HG03045 (cell line): Measurements from ENCODE around the gene SULT1C2.

Experiments
- ATAC-seq: cut with Tn5 transposase; IDR thresholded peaks from one replicate; pipeline ENCODE4 v1.9.1; 2021; ENCODE audit warnings: mild to moderate bottlenecking, moderate library complexity; ENCODE audit not compliant: unreplicated experiment

The SULT1C2 gene

DNA sequence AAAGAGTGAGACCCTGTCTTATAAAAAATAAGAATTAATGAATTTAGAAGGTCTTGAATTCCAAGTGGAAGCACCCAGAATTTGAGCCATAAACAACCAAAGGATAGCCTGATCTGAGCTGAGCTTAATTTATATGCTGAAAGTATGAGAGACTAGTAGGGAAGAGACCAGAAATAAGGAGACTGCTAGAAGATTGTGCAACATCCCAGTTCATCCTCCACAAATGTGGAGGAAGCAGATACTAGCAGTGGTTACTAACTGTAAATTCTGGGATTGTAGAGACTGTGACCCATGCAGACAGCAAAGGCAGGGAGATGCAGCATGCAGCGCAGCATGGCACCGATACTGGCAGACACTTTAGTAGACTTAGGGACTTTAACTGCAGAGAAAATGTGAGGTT, 1.5 kb upstream of the SULT1C2 start:
- ATAC-seq = no peak

DNA sequence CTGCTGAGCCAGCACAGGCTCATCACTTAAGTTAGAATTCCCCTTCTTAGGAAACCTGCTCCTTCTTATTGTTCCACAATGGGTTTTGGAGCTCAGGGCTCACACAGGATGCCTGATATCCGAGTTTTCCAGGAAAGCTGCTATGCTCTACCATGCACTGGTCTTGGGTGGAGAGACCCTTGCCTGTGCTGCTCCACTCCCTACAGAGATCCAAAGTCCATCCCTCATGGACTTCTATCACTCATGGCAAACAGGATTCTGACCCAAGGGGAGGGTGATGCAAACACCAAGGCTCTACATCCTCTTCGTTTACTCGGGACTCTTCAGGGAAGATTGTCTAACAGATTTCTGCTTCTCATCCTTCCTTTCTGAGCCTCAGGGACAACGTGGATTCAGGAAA, 5.2 kb downstream of the SULT1C2 start:
- no peak for ATAC-seq

DNA sequence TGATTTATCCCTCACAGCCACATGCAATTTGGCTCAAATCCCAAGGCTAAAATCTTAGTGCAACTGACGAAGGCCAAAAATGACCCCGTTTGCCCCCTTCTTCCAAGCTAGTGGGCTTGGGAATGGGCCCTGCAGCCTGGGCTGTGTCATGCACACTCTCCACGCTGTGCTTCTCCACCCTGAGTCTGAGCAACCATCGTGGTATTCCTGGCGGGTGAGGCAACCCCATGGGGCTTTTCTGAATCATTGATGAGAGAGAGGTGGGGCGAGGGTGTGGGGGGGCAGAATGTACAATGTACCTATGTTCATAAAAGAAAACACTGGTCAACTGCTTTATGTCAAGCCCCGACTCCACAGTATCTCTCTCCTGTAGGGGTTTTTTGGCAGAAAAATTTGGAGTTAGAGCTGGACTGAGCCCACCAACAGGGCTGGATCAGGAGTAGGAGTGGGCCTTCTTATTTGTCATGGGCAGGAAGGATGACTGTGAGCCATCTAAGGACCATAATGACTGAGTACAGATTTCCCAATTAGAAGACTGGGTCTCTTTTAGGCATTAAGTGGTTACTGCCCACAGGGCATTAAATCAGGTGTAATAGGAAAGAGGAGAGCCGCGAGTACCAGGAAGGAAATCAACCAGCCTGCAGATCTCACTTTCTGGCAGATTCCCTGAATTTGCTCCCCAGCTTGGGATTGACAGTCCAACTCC, 8.9 kb downstream of the SULT1C2 start:
- ATAC-seq = no peak

DNA sequence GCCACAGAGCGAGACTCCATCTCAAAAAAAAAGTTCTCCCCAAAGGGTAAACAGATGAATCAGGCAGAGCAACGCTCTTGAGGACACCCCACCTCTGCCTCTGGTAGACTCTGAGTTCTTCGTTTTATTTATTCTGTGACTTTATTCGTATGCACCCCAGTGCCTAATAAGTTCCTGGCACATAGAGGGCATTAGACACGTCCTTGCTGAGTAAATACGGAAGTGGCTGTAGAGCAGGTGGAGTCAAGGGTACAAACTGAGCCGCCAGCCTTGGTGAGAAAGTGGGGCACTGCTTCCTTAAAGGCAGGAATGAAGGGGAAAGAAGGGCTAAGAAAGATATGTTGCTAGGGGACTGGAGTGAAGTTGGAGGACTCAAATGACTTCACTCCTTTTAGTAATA, 12.9 kb downstream of the SULT1C2 start:
- no peak for ATAC-seq

DNA sequence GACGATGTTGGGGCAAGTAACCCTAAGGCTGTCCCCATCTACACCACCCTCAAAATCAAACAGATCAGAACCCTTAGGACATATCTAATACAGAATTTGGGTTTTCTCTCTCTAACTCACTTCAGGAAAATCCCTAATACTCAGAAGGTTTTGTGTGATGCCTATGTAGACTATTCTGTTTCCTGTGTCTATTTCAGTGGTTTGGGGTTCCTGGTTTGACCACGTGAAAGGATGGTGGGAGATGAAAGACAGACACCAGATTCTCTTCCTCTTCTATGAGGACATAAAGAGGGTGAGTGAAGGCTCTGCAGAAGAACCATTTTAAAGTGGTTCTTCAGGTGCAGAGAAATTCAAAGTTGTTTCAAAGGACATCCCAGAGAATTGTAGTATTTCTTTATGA, 16.3 kb downstream of the SULT1C2 start:
- ATAC-seq = no peak

DNA sequence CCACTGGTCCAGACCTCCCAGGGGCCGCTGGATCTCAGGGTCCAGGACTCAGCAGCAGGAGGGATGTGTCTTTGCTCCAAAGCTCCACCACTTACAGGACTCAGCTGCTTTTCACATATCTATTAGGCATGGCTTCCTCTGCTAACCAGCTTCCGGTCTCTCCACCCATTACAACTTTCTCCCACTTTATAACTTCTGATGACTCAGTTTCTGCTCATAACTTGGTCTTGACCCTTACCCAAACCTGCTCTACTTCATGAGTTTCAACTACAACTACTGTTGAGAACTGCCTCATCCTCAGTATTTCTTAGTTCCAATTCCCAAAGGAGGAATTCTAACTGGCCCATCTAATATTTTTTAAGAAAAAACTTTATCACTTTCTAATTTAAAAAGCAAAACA, 17.2 kb downstream of the SULT1C2 start:
- ATAC-seq = no peak

DNA sequence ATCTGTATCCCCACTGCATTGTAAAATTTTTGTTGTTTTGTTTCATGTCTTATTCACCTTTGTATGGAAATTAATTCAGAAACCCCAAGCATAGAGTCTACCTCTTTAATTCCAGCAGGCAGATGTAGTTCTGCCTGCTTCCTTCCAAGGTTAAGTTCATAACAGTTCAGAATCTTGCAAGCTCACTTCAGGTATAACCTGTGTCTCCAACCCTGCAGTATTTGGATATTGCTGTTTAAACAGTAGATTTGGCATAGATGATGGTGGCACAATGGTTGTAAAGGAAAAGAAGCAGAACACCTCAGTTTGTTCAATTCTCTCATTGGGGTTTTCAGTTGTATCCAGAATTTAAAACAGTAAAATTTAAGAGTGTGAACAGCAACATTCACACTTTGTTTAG, 21.2 kb downstream of the SULT1C2 start:
- no peak for ATAC-seq

DNA sequence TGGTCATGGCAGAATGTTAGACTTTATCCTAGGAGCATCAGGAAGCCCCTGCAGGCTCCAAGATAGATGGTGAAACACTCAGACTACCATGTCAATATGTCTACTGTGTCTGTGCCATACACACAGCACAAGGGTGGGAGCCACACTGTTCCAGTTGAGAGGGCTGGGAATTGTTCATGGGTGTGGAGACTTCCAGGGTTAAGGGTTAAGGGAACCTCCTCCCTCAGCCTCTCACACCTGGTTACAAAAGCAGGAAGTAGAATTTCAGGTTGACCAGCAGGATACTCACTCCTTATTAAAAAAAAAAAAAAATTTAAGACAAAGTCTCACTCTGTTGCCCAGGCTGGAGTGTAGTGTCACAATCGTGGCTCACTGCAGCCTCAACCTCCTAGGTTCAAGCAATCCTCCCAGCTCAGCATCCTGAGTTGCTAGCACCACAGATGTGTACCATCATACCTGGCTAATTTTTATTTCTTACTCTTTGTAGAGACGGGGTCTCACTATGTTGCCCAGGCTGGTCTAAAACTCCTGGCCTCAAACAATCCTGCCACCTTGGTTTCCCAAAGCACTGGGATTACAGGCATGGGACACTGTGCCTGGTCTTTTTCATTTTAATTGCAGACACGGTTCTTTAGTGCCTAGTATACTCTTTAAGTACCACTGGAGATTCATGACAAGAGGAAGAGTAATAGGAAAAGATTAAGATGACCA, 26.0 kb downstream of the SULT1C2 start:
- ATAC-seq = no peak

DNA sequence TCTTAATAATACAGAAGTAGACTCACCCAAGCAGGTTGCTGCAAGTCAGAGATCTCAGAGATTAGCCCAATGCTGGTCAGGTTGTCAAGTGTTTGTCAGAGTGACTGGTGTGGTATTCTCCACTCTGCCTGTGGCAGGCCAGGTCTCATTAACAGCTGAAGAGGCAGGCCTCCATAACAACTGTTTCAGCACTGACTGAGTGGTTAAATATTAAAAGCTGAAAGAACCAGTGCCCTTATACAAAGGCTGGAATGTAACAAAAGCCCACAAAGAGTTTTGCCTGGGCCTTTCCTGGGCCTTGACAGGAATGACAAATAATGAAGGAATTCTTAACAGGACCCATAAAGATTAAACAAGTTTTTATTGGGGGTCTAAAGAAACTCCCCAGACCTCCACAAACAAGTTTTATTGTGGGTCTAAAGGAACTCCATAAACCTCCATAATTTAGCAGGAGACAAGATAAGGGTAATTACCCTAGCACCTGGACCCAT, 26.8 kb downstream of the SULT1C2 start:
- ATAC-seq = no peak

DNA sequence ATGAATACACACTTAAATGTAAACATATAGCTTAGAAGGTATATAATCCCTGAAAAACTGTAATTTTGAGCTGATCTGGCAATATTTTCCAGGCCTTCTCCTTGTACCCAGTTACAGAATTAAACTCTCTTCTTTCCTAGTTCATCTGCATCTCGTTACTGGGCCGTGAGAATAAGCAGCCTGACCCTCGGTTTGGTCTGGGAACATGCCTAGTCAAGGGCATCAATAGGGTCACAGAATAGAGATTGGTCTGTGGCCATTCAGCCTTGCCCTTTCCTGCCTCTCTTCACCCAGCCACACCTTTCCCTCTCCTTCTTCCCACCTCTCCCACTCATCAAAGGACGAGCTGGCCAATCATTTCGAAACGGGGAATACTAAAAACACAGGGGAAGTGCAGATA, 27.3 kb downstream of the SULT1C2 start:
- ATAC-seq = no peak

DNA sequence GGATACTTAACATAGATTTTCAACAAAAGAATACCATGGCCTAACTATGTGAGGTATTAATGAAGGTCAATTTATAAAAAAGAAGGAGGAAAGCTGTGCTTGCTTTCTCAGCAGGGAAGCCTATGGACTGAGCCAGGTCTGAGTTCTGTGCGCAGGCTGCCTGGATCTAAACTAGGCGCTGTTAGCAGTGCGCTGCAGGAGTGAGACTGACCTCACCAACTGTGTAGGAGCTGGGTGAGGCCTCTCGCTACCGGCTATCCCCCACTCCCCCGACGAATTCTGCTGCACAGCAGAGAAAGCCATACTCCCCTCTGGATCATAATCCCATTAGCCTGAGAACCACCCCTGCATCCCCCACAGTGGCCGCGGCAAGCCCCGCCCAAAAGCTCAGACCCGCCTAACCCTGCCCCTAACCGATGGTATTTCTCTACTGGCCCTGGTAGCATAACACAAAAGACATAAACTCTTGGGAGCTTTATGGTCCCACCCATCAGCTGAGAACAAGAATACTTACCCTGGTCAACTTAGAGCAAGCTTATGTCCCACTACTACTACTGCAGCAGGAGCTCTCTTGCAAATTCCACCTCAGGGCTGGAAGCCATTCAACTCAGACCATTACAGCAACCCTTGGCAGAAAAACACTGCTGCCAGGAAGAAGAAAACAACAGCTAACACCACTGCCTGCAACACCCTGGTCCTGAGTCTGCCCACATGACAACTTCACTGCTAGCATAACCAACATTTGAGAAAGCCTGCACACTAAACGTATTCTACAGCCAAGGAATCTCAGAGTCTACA, 28.0 kb downstream of the SULT1C2 start:
- no peak for ATAC-seq

DNA sequence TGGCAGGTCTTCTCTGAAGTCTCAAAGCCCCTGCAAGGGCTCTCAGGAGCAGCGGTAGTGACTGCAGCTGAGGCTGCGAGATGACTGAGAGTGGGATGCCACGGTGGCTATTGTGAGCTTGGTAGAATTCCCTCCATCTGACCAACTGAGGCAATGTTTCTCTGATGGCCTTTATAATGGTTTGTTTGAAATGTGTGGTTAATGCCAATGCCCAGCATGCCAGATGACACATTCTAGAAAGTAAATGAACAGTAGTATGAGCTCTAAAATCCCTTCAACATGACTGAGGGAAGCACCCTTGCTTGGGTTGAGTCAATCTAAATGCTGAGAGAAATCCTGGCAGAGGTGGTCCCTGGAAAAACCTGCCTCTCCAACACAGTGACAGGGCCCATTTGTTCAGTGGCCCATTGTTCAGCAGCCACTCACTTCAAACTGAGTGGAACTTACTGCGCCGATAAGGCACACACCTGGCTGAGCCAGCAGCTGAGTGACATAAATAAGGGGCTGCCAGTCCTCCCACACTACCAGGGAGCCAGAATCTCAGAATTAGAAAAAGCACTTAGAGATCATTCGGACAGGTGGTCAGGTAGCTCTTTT, 31.7 kb downstream of the SULT1C2 start:
- ATAC-seq = no peak

DNA sequence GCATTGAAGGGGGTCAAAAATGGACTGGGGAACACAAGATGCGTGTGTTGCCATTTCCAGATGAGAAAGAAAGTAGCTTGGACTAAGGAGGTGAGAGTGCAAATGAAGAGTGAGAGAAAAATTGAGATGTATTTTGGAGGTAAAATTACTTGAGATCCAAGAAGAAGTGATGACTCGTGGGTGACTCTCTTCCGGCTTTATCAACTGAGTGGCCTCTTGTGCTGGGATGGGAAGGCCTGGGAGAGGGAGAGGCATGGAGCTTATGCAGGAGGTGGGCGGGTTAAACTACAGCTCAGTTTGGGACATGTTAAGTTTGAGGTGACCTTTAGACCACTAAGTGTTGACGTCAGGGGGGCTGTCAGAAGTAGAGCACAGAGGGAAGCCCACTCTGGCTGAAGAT, 34.9 kb downstream of the SULT1C2 start:
- ATAC-seq = no peak

DNA sequence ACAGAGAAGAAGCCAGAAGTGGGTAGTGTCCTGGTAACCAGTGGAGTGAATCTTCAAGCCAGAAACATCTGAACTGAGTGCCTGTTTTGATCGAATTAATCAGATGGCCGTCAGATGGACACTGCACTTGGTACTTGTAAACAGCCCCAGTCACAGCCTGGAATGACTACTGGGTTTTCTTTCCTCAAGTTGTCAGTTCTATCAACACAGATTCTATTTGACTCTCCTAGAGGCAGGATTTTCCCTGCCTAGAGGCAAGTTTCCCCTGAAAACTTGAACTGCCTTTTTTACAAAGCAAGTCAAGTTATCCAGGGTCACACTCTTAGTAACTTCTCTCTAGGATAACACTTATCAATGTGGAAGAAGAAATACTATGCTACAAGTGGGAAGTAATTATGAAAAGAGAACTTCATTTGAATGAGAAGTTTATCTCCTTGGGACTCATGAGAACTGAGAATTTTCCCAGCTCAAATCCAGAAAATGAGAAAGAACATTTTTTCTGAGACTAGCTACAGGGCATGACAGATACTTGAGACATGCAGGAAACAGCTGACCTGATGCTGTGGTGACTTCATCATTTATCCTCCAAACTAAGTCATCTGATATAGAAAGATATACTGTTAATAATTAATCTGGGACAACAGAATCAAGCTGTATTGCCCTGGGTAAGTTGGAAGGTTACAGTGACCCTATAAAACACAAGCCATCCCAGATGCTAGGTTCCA, 36.0 kb downstream of the SULT1C2 start:
- no peak for ATAC-seq

DNA sequence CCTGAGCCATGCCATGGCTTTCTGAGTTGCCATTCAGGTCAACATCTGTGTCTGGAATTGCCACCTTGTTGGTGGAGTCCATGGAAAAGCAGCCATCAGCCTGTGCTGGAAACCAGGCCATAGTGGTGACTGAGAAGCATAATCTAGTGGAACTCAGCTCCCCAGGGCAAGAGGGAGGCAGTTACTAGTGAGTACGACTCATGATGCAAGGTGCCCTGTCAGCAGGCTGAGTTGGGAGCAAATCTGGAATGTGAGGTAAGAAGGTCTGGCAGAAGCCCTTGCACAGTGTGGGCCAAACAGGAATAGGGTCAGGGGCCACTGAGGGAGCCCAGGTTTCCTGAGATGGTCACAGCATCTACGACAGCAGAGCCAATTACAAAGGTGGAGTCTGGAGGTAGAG, 37.1 kb downstream of the SULT1C2 start:
- no peak for ATAC-seq

DNA sequence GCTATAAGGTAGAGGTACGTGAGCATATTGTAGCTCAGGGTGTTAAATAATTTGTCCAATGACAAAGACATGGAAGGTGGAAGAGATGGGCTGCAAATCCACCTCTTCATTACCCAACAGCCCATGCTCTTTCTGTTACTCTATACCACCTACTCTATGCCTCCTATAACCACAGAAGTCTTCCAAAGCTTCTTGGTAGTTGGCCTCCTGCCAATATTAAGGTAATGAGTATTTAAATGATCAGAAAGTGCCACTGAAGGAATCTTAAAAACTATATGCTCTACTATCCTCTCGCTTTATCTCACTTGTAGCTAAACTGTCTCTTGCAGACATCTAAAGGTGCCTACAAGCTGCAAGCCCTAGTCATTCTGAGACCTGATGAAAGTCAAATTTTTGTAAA, 41.1 kb downstream of the SULT1C2 start:
- no peak for ATAC-seq

DNA sequence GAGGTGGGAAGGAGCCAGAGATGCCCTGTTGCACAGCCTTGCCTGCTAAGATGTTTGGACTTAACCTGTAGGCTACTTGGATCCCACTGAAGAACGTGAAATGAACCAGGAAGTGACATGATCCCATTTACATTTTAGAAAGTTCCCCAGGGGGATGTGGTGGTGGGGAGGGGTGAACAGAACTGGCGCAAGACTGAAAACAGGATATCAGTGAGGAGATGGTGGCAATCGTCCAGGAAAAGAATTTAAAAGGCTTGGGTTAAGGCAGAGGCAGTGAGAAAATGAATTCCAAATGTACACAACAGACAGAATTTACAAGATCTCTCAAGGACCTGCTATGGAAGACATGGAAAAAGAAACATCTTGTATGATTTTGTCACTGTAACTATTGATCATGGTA, 42.3 kb downstream of the SULT1C2 start:
- no peak for ATAC-seq

DNA sequence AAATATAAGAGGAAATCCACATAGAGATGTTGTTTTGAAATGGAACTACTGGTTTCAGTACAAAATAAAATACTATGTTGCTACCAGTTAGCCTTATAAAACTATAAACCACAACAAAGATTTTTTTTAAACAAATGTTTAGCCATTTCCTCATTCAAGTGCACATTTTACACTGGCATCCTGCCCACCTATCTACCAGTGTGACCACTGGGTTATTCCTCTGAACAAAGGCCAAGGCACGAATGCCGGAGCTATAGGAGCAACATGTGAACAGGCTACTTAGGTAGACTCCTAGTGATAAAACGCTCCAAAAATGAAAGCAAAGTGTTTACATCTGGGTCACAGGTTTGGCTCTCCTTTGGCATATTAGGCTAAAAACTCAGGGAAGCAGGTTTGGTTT, 57.3 kb downstream of the SULT1C2 start:
- ATAC-seq = no peak

DNA sequence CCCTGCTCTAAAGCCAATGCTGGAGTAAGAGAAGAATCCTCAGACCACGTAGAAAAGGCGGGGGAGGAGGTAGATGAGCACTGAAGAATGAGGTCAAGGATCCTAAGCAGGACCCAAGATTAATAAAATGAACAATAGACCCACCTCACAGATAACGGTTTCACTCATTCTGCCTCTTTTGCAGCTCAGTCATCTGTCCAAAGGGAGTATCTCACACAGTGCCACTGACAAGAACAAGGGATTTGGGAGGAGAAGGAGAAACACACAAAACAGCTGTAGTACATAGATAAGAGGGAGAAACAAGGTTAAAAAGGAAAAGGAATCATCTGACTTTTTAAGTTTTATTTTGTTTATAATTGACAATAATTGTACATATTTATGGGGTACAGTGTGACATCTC, 58.1 kb downstream of the SULT1C2 start:
- no peak for ATAC-seq

DNA sequence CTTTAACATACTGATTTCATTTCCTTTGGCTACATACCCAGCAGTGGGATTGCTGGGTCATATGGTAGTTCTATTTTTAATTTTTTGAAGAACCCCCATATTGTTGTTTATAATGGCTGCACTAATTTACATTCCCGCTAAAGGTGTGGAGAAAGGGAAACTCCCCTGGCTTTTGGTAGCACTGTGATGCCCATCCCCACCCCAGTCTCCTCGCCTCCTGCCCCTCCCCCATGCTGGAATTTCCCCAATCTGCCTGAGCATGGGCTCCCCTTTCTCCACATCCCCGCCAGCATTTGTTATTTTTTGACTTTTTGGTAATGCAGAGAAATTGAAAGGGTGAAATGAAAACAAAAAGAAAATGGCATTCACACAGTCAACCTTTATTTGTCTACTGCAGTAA, 59.1 kb downstream of the SULT1C2 start:
- no peak for ATAC-seq
